ENCODE results near the gene RPP14.

Gene RPP14

DNA sequence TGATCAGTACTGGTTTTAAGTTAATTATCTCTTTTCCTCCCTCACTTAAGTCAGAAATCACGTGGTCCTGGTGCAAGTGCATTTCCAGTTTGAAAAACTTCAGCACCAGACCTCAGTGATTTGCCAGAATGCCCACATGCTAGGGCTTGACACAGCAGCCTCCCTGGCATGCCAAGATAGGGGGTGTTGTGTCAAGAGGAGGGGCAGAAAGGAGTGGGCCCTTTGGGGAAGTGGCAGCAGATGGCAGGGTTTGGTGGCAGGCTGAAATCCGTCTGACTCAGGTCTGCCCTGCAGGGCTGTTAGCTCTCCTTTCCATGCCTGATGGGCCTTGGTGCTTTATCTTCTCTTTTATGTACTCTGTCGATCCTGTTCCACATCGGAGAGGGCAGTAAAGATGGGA lies 50.0 kb downstream of the RPP14 start:
- no peak for DNase-seq (ENCODE audit: low read depth)

DNA sequence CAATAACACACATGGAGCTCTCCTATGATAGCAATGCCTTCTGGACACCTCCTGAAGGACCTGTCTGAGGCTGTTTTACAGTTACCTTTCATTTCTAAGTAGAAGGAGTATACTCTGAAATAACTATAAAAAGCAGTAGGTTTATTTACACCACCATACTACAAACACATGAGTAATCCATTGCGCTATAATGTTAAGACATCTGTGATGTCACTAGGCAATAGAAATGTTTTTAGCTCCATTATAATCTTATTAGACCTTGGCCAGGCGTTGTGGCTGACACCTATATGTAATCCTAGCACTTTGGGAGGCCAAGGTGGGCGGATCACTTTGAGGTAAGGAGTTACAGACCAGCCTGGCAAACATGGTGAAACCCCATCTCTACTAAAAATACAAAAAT lies 51.4 kb downstream of the RPP14 start:
- DNase-seq (ENCODE audit: low read depth): no peak

DNA sequence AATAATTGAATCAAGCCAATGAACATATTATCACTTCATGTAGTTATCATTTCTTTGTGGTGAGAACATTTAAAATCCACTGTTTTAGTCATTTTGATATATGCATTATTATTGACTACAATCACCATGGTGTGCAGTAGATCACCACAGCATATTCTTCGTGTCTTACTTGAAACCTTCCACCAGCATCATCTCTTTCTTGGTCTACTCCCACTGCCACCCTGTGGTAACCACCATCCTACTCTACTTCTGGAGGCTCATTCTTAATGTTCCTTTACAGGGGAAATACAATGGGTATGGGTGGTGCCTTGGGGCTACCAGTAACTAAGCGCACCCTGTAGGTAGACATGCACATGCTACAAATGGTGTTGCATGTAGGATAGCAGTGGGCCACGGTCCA lies 52.0 kb downstream of the RPP14 start:
- DNase-seq (ENCODE audit: low read depth): no peak

DNA sequence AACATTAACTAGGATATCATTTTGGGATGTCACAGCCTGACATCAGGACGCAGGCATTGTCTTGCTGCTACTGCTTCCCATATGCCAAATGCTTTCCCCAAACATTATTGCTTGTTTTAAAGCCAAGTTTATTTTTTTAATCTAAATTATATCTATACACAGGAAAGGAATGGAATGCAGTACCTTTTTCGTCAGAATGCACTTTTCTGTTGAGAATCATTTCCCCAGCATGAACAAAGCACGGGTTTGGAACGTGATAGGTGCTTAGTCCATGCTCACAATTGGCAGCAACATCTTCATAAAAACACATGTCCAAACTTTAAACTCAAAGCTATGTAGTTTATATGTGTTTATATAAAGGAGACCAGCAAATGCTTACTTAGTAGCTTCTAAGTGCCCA lies 52.8 kb downstream of the RPP14 start:
- DNase-seq (ENCODE audit: low read depth): no peak

DNA sequence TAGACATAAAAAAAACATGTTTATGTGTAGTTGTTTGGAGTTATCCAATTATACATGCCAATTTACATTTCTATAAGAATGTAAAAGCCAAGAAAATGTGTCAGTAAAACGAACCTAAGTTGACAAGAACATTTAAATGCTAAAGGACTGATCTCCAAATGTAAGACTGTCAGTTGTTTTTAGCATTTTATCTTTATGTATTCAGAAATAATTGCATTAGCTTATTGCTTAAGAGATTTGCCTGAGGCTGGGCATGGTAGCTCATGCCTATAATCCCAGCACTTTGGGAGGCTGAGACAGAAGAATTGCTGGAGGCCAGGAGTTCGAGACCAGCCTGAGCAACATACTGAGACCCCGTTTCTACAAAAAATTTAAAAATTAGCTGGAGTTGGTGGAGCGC lies 53.6 kb downstream of the RPP14 start:
- DNase-seq (ENCODE audit: low read depth): no peak

DNA sequence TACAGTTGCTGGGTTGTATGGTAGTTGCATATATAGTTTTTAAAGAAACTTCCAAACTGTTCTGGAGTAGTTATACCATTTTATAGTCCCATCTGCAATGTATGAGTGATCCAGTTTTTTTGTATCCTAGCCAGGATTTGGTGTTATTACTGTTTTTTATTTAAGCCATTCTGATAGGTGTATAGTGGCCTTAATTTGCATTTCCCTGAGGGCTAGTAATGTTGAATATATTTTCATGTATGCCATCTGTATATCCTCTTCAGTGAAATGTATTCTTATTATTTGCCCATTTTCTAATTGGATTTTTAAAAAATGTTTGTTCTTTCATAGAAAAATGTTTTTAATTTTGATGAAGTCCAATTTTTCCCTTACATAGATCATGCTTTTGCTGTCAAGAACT lies 55.8 kb downstream of the RPP14 start:
- no peak for DNase-seq (ENCODE audit: low read depth)

DNA sequence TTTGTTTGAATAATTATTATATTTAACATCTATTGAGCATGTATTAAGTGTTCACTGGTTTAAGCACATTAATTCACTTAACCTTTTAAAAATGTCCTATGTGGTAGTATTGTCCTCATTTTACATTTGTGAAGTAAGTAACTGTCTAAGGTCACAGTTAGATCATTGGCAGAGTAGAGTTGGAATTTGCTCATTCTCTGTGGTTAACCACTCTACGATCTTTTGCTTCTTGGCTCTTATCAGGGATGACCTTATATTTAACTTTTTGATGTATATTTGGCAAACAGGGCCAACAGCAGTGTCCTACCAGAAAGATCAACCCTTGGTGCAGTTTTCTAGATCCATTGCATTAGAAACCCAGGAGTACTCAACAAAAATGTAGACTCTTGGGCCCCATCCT lies 60.7 kb downstream of the RPP14 start:
- no peak for DNase-seq (ENCODE audit: low read depth)

DNA sequence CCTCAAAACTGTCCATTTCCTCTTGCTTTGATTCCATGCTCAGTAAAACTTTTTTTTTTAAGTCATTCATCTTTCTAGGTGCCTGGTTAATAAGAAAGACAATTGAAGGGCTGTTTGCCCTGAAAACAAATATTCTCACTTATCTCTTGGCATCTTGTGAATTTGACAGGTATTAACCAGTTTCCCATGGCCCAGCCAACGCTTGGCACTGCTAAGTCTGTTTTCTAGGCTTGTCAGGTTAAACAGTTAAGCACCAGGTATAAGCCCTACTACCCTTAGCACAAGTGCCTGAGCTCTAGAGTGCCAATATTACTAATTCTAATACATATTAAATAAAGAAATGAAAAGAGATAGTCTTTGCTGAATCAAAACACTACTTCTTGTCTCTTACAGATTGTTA lies 63.0 kb downstream of the RPP14 start:
- DNase-seq (ENCODE audit: low read depth): no peak

Data from activated T-cell treated with anti-CD3 and anti-CD28 coated beads for 24 hours (primary cell).